HG03175 (cell line): ENCODE data around the gene CFAP91.

ENCODE experiments used
- ATAC-seq: cut with Tn5 transposase; IDR thresholded peaks from one replicate; pipeline ENCODE4 v1.9.1; 2021; ENCODE audit warnings: mild to moderate bottlenecking, moderate library complexity; ENCODE audit not compliant: unreplicated experiment

The CFAP91 gene

GRCh38 chr3:119738741-119739140 lies 35.9 kb downstream of the CFAP91 start:
- no peak for ATAC-seq

GRCh38 chr3:119741657-119742590 lies 39.1 kb downstream of the CFAP91 start:
- ATAC-seq: no peak

GRCh38 chr3:119743921-119744320 lies 41.1 kb downstream of the CFAP91 start:
- no peak for ATAC-seq

DNA sequence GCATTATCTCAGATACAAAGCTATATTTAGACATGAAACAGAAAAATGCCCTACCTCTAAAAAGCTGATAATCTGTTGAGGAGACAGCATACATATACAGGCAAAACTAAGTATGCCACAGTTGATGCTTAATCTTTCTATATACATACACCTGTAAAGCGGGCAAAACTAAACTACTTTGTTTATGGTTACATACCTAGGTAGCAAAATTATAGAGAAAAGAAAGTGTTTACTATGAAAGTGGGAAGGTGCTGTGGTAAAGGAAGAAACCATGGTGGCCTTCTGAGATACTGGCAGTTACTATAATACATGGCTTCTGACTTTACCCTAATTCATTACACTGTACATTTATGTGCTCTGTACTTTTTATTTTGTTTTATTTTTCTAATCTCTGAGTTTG lies 43.1 kb downstream of the CFAP91 start:
- no peak for ATAC-seq

DNA sequence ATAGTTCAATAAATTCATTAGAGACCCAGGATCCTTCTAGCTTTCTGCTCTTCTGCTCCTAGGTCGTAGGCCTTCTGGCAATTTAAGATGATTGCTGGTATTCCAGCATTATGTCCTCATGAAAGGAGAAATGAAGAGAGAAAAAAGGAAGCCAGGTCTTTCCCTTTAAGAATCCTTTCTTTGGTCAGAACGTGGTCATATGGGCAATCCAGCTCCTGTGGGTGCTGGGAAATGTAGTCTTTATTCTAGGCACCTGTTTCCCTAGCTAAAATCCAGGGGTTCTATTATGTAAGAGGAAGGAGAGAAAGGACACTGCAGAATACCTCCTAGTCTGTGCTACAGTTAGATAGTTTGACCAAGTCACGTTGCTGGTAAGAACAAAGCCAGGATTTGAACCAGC lies 43.6 kb downstream of the CFAP91 start:
- ATAC-seq: no peak

GRCh38 chr3:119747357-119747756 lies 44.5 kb downstream of the CFAP91 start:
- no peak for ATAC-seq

GRCh38 chr3:119748991-119749390 lies 46.2 kb downstream of the CFAP91 start:
- ATAC-seq: no peak

DNA sequence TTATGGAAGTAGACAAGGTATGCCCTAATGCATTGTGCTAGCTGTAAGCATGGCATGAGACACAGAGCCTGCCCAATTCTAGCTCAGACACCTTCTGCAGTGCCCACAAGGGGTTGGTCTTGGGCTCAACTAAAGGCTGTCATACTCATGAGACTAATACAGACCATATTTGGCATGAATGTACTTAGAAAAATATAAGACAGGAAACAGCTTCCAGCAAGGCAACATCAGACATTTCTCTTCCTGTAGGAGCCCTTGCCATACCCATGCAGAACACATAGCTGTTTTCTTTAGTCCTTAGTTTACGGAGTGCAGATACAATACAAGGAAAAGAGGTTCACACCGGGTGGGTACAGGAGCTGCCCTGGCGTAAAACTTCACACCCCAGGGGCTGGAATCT lies 48.6 kb downstream of the CFAP91 start:
- no peak for ATAC-seq
